ENCODE results near the gene GMDS.

The GMDS gene

DNA sequence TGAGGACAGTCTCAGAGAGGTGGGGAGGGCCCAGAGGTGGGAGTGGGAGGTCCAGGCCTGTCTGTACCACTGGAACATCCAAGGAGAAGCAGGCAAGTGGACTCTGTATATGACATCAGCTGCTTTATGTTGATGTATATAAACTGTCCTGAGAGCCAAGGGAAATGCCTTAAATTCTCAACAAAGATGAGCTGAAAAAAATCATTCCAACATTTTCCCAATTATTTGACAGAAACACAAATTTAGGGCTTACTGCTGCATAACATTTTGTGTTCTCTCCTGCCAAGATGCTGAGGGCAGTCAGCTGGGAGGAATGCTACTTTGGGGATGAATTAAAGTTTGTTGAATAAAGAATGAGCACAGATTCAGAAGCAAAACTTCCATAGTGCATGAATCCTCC lies 582.9 kb downstream of the GMDS start:
- DNase-seq (ENCODE audit: insufficient read length) = no peak

DNA sequence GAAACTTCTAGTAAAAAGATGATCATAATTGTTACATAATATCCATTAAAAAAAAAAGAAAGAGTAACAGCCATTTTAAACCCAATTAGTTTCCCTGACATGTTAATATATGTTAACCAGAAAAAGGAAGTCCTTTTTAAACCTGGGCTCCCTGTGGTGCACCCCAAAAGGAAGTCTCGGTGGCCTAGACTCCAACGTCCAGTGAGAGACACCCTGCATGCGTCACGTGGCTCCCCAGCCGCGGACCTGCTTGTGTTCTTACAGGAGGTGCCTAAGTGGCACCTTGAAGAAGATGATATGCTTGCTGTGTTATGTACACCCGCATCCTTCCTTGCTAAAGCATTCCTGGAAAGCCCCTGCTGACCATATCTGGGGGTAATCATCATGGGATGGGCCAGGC lies 585.6 kb downstream of the GMDS start:
- FAIRE-seq = no peak
- TF ChIP-seq TAF1 (IDR thresholded peaks at IDR 0.05; ENCODE audit: borderline replicate concordance, low read depth, low read length) = no peak
- no peak for TF ChIP-seq POLR2A (IDR thresholded peaks at IDR 0.05; ENCODE audit: low read depth, low read length)
- no peak for TF ChIP-seq POLR2AphosphoS5 (IDR thresholded peaks at IDR 0.05; ENCODE audit: low read depth, low read length)
- DNase-seq (ENCODE audit: insufficient read length) = no peak

More for the DNA sequence above, 582.9 kb downstream of the GMDS start:
- TF ChIP-seq POLR2AphosphoS5 (IDR thresholded peaks at IDR 0.05; ENCODE audit: low read depth, low read length) (no peak), POLR2A (IDR thresholded peaks at IDR 0.05; ENCODE audit: low read depth, low read length) (no peak), TAF1 (IDR thresholded peaks at IDR 0.05; ENCODE audit: borderline replicate concordance, low read depth, low read length) (no peak)
- FAIRE-seq = no peak

DNA sequence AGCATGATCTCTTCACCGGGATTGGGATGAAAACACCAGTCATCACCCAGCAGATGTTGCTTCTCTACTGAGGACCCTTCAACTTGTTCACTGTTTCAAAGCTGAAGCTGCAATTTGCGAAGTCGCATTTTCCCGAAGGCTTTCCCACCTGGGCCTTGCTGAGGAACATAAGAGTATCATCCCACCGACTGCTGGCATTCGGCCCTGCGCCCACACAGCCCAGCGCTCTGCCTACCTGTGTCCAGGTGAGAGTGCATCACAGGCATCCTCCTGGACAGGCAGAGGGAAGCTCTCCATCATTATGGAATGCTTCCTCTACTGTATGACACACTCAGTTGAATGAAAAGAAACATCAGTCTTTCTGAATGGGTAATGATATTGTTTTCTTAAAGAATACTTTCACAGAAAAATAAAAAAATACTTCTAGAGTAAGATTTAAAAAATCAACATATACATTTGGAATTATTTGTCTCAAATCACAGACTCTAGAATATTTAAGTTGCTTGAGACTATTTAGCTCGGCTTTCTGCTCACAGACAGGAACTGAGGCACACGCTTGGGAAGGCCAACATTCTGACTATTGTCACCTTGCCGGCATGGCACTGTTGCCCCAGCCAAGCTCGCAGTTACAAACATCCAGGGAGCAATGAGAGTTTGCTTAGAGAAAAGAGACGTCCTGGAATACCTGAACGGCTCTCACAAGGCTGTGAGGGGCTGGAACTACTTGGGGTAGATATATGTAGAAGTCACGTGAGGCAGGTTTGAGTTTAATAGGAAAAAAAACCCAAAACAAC lies 587.0 kb downstream of the GMDS start:
- TF ChIP-seq POLR2AphosphoS5 (IDR thresholded peaks at IDR 0.05; ENCODE audit: low read depth, low read length) (no peak), TAF1 (IDR thresholded peaks at IDR 0.05; ENCODE audit: borderline replicate concordance, low read depth, low read length) (no peak), POLR2A (IDR thresholded peaks at IDR 0.05; ENCODE audit: low read depth, low read length) (no peak)
- FAIRE-seq (no peak), DNase-seq (ENCODE audit: insufficient read length) (no peak)

DNA sequence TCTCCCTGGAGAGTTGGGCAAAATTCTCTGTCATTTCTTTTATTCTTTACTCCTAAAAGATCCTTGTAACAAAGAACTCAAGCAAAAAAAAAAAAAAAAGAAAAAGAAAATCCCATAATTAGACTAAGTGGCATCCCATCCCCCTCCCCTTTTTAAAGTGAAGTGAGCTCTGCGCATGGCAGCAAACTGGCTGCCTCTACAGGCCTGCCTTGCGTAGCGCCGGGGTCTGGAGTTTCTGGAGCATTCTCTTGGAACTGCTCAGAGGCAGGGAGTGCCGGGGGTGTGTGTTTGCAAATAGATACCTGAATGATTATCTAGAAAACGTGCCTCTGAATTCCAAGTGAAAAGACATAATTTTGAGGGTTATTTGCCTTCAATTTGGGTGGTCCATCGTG lies 587.6 kb downstream of the GMDS start:
- no peak for TF ChIP-seq POLR2A (IDR thresholded peaks at IDR 0.05; ENCODE audit: low read depth, low read length)
- no peak for TF ChIP-seq POLR2AphosphoS5 (IDR thresholded peaks at IDR 0.05; ENCODE audit: low read depth, low read length)
- no peak for TF ChIP-seq TAF1 (IDR thresholded peaks at IDR 0.05; ENCODE audit: borderline replicate concordance, low read depth, low read length)
- DNase-seq (ENCODE audit: insufficient read length) (no peak), FAIRE-seq (no peak)

DNA sequence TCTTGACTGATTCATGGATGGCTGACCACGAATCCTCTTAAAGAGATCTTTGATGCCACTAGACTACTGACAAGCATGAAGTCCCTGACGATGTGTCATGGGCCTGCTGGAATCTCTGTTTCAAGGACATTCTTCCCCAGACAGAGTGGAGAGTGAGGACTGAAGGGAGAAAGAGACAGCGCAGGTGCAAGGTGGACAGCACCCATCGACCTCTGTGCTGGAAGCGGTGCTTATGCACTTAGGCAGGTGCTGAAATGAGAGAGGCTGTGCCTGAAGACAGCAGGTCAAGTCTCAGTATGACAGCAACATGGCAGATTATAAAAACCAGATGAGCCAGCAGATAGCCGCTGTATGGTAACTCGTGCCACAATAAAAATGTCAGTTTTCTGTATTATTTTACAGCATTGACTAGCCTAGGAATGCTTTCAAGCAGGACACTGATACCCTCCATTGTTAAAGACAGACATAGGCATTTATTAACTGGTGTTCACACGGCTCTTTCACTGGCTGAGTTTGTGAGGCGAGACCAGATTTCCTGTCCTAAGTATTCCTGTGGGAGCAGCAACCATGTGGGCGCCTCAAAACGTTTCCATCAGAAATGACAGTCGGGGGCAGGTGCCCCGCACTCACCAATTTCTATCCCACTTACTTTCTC lies 588.2 kb downstream of the GMDS start:
- DNase-seq (ENCODE audit: insufficient read length) (no peak), FAIRE-seq (no peak)
- TF ChIP-seq TAF1 (IDR thresholded peaks at IDR 0.05; ENCODE audit: borderline replicate concordance, low read depth, low read length) (no peak), POLR2A (IDR thresholded peaks at IDR 0.05; ENCODE audit: low read depth, low read length) (no peak), POLR2AphosphoS5 (IDR thresholded peaks at IDR 0.05; ENCODE audit: low read depth, low read length) (no peak)

DNA sequence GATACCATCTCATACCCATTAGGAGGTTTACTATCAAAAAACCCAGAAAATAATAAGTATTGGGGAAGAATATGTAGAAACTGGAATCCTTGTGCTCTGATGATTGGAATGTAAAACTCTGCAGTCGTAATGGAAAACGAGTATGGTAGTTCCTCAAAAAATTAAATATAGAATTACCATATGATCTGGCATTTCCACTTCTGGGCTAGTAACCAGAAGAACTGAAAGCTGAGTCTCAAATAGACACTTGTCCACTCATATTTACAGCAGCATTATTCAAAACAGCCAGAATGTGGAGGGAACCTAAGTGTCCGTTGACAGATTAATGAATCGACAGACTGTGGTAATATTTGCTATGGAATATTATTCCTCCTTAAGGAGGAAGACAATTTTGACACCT lies 591.4 kb downstream of the GMDS start:
- TF ChIP-seq POLR2A (IDR thresholded peaks at IDR 0.05; ENCODE audit: low read depth, low read length) (no peak), POLR2AphosphoS5 (IDR thresholded peaks at IDR 0.05; ENCODE audit: low read depth, low read length) (no peak), TAF1 (IDR thresholded peaks at IDR 0.05; ENCODE audit: borderline replicate concordance, low read depth, low read length) (no peak)
- FAIRE-seq = no peak
- DNase-seq (ENCODE audit: insufficient read length) = no peak

DNA sequence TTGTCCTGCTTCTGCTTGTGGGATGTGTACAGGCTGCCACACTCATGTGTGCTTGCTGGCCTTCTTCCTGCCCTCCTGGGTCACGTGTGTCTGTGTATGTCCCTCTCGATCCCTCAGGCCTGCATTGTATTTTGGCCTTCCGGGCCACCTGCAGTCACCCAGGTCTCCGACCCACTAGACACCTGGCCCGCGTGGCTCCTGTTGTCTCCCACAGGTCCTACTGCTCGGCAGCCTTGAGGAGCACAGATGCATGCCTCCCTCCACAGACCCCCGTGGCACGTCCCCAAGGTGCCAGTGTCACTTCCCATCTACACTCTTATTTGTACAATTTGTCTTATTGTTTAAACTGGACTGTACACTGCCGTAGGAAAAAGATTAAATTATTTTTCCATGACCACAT lies 592.6 kb downstream of the GMDS start:
- TF ChIP-seq POLR2A (IDR thresholded peaks at IDR 0.05; ENCODE audit: low read depth, low read length) (no peak), TAF1 (IDR thresholded peaks at IDR 0.05; ENCODE audit: borderline replicate concordance, low read depth, low read length) (no peak), POLR2AphosphoS5 (IDR thresholded peaks at IDR 0.05; ENCODE audit: low read depth, low read length) (no peak)
- FAIRE-seq (no peak), DNase-seq (ENCODE audit: insufficient read length) (no peak)

DNA sequence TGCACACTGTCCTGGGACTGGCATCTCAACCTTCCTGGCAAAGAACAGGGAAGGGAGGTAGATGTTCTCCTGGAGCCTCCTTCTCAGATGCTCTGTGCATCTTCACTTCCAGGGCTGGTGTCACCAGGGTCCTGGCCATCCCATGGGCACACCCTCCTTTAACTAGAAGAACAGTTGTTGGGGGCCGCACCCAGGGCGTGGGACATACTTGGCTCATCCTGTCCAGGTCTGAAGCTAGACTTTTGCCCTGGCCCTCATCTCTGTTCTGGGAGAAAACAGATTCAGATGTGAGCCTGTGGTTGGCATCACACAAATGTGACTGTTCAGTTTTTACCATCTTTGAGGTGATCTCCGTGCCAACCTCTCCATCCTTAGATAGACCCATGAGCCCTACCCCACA lies 594.0 kb downstream of the GMDS start:
- TF ChIP-seq POLR2A (IDR thresholded peaks at IDR 0.05; ENCODE audit: low read depth, low read length) = no peak
- TF ChIP-seq TAF1 (IDR thresholded peaks at IDR 0.05; ENCODE audit: borderline replicate concordance, low read depth, low read length) = no peak
- TF ChIP-seq POLR2AphosphoS5 (IDR thresholded peaks at IDR 0.05; ENCODE audit: low read depth, low read length) = no peak
- FAIRE-seq (no peak), DNase-seq (ENCODE audit: insufficient read length) (no peak)

DNA sequence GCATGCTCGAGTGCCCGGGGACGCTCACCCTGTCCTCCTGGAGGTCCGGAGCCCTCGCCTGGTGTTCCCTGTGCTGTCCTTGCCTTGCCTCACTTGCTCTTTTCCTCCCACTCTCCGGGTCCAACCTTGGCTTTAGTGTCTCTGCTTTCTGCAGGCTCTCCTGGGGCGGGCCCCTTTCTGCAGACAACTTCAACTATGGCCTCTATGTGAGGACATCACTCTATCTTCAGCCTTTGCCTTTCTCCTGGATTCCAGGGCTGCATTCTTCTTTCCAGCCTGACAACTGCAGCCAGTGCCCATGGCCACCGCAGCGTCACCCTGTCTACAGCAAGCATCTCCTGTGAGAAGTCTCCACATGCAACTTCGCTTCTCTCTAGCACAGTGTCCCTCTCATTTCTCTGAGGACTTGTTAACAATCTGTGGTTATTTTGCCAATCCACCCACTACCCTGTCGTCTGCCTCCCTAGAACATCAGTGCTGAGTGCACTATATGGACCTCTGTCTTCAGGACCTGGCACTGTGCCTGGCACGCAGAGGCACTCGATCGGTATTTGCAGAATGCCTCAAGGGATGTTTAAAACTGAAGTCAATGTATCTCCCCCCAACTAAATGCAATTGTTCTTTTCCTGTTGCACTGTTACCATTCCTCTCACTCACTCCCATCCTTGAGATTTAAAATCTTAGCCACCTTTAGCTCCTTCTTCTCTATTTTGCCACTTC lies 599.8 kb downstream of the GMDS start:
- TF ChIP-seq POLR2A (IDR thresholded peaks at IDR 0.05; ENCODE audit: low read depth, low read length) (no peak), POLR2AphosphoS5 (IDR thresholded peaks at IDR 0.05; ENCODE audit: low read depth, low read length) (no peak), TAF1 (IDR thresholded peaks at IDR 0.05; ENCODE audit: borderline replicate concordance, low read depth, low read length) (no peak)
- no peak for FAIRE-seq
- DNase-seq (ENCODE audit: insufficient read length) = no peak

DNA sequence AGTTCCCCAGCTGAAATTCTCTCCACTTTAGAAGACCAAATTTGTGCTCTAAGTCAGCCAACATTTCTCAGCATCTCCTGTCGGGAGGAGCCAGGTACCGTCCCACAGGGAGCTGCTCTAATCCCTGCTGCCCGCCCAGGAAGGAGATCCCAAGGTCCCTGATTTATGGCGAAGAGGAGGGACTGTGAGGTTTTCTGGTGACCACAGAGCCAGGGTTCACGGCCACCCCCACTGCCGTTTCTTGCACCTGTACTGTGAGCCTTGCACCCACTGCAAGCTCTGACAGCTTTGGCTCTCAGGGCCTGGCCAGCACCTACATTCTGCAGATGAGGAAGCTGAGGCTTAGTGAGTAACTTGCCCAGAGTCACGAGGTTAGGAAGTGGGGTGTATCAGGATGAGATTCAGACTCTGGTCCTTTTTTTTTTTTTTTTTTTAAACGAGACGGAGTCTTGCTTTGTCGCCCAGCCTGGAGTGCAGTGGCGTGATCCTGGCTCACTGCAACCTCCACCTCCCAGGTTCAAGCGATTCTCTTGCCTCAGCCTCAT lies 600.8 kb downstream of the GMDS start:
- TF ChIP-seq TAF1 (IDR thresholded peaks at IDR 0.05; ENCODE audit: borderline replicate concordance, low read depth, low read length) (no peak), POLR2AphosphoS5 (IDR thresholded peaks at IDR 0.05; ENCODE audit: low read depth, low read length) (no peak), POLR2A (IDR thresholded peaks at IDR 0.05; ENCODE audit: low read depth, low read length) (no peak)
- FAIRE-seq = no peak

DNA sequence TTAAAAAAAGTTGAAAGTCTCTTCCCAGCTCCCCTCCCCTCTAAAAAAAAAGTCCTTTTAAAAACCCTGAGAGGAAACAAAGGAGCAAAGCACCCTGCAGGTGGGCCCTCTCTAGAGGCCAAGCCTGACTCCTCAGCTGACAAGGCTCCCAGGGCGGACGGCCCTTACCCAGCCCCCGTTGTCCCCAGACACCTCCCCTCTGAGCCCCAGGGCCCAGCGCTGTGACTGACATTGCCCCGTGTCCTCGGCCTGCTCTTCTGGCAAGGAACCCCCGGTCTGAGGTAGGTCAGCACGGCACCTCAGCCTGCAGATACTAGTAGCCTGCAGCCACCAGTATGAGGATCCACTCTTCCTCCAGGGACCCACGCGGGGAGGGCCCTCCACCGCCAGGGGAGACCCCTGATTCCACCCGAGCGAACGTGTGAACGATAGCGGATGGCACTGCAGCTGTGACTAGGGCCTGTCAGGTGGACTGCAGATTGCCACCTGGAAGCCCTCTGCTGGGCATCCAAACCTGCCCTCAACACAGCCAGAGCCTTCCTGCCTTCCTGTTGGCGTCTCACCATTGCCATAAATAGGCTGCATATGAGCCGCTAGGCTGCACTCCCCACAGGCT lies 601.5 kb downstream of the GMDS start:
- TF ChIP-seq POLR2AphosphoS5 (IDR thresholded peaks at IDR 0.05; ENCODE audit: low read depth, low read length) = no peak
- TF ChIP-seq TAF1 (IDR thresholded peaks at IDR 0.05; ENCODE audit: borderline replicate concordance, low read depth, low read length) = no peak
- TF ChIP-seq POLR2A (IDR thresholded peaks at IDR 0.05; ENCODE audit: low read depth, low read length) = no peak
- FAIRE-seq = no peak
- no peak for DNase-seq (ENCODE audit: insufficient read length)

More for the DNA sequence above, 600.8 kb downstream of the GMDS start:
- no peak for DNase-seq (ENCODE audit: insufficient read length)

Measured in GM12892 (cell line).